ENCODE measurements around the gene SLC35F6.

SLC35F6 gene

DNA sequence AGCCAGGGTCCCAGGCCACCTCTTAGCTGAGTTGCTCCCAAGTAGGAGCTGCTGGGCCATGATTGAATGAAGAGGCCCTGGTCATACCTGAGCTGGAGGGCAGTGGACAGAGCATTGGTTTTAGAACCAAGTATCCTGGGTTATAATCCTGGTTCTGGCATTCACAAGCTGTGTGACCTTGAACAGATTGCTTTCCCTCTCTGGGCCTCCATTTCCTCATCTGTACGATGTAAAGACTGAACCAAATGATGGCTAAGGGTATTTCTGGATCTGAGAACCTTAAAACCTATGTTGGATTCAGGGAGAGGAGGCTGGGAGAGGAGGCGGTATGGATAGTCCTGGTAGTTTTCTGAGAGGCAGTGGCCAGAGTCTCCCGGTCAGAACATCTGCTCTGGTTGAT is 40.6 kb upstream of the SLC35F6 start:
- Histone ChIP-seq H3K9ac (ENCODE audit: low read depth, low read length) (no peak overlapping the region), H3K4me3 (ENCODE audit: low read length) (no peak overlapping the region), H3K4me1 (ENCODE audit: insufficient read depth, low read length) (peaks cover 4% of the 10 kb centered on the region; the same call in 1 of the 2 replicates)

DNA sequence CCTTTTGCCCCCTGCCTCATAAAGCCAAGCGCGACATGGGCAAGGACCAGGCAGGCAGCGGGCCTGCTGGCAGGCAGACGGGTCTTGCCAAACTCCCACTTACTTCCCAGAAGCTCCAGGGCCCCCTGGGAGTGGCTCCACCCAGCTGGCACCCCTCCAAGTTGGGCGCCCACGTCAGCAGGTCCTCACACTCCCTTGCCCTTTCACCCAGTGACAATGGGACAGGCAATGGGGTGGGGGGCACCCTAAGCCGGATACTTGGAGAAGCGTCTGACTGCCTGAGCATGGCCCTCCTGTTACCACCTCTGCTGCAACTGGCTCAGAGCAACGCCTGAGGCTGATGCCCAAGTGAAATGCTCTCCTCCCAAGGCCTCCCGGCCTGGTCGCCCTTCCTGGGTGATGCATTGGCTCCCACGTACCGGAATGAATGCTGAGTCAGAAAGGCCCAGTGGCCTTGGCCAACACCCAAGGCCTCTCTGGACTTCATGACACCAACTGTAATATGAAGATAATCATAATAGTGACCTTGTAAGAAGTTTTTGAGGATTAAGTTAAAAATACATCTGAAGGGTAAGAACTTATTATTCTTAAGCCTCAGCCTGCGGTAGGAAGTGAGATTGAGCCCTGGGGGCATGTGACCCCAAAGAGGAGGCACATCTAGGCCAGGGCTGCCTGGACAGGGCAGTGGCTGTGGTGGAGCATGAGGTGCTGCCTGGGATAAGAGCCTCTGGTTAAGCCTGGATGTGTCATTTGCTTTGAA is 39.9 kb upstream of the SLC35F6 start:
- no peaks in the 10 kb centered on the region for H3K27me3 ChIP-seq (ENCODE audit: insufficient read depth, low read length)
- no peak overlapping the region for H3K27ac ChIP-seq (ENCODE audit: low read length)
- H3K4me3 ChIP-seq (ENCODE audit: low read length) = no peak overlapping the region
- H3K9me3 ChIP-seq (ENCODE audit: insufficient read depth, low read depth, low read length) = no peaks in the 10 kb centered on the region
- no peaks in the 10 kb centered on the region for H3K36me3 ChIP-seq (ENCODE audit: insufficient read depth, low read depth, low read length)
- no peak overlapping the region for H3K9ac ChIP-seq (ENCODE audit: low read depth, low read length)
- H3K4me1 ChIP-seq (ENCODE audit: insufficient read depth, low read length) = peaks cover 4% of the 10 kb centered on the region; the same call in 1 of the 2 replicates

More for the DNA sequence above, 40.6 kb upstream of the SLC35F6 start:
- Histone ChIP-seq H3K36me3 (ENCODE audit: insufficient read depth, low read depth, low read length) (no peaks in the 10 kb centered on the region), H3K27me3 (ENCODE audit: insufficient read depth, low read length) (no peaks in the 10 kb centered on the region), H3K9me3 (ENCODE audit: insufficient read depth, low read depth, low read length) (no peaks in the 10 kb centered on the region), H3K27ac (ENCODE audit: low read length) (no peak overlapping the region)

DNA sequence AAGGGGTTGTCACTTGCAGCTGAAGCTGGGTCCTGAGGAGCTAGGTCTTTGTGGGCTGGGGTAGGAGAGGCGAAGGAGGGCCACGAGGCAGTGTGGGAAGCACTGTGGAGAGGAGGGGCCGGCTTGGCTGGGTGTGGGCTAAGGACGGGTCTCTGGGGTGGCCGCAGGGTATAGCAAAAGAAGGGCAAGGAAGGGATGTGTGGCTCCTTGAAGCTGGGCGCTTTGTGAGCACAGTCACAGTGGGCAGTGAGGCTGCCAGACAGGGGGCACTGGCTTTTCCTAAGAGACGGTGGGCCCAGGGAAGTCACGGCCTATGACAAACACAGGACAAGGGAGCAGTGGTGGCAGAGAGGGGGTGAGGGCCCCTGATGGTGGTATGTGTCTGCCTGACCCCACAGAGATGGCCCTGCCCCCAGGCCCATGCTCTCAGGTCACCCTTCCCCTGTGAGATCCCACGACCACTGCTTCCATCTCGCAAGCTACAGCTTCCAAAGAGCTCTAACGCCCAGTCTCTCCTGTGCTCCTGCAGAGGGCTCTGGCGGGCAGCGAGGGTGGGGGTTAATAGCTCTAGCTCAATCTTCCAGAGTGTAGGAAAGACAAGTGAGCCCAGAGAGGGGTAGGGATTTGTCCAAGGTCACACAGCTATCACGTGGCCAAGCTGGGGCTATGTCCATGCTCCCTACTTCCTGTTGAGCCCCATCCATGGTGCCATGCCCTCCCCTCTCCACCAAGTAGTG is 39.1 kb upstream of the SLC35F6 start:
- Histone ChIP-seq H3K4me1 (ENCODE audit: insufficient read depth, low read length) (peaks cover 4% of the 10 kb centered on the region; the same call in 1 of the 2 replicates), H3K36me3 (ENCODE audit: insufficient read depth, low read depth, low read length) (no peaks in the 10 kb centered on the region), H3K9me3 (ENCODE audit: insufficient read depth, low read depth, low read length) (no peaks in the 10 kb centered on the region), H3K27me3 (ENCODE audit: insufficient read depth, low read length) (no peaks in the 10 kb centered on the region), H3K4me3 (ENCODE audit: low read length) (no peak overlapping the region), H3K9ac (ENCODE audit: low read depth, low read length) (no peak overlapping the region), H3K27ac (ENCODE audit: low read length) (no peak overlapping the region)

DNA sequence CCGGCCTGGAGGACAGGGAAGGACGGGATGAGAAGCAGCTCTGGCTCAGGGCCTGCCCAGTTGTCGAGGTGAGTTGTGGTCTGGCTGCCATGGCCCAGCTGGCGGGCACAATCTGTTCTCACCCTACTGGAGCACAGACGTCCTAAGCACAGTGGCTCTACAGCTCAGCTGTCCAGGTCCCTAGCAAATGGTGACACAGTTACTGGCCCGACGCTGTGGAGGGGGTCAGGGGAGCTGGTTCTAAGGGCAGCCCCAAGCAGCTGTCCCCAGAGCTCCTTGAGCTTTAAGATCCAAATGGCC is 38.6 kb upstream of the SLC35F6 start:
- no peak overlapping the region for H3K4me3 ChIP-seq (ENCODE audit: low read length)
- no peaks in the 10 kb centered on the region for H3K27me3 ChIP-seq (ENCODE audit: insufficient read depth, low read length)
- H3K27ac ChIP-seq (ENCODE audit: low read length) = no peak overlapping the region
- H3K4me1 ChIP-seq (ENCODE audit: insufficient read depth, low read length) = peaks cover 4% of the 10 kb centered on the region; the same call in 1 of the 2 replicates
- H3K9ac ChIP-seq (ENCODE audit: low read depth, low read length) = no peak overlapping the region
- no peaks in the 10 kb centered on the region for H3K36me3 ChIP-seq (ENCODE audit: insufficient read depth, low read depth, low read length)
- no peaks in the 10 kb centered on the region for H3K9me3 ChIP-seq (ENCODE audit: insufficient read depth, low read depth, low read length)

DNA sequence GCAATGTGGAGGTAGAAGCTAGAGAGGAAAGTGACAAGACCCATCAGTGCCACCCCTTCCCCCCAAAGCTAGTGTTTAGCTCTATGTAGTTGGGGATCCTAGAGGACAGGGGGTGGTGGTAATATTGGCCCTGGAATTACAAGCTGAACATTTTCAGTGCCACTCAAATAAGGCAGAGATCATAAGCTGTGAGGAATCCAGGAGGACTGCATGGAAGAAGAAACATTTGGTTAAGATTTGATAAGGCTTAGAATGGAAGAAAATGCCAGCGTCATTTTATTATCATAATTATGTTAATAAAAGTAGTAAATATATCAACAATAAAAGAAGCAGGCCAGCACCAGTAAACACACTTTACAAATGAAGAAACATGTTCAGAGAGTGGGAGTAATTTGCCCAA is 37.9 kb upstream of the SLC35F6 start:
- H3K9ac ChIP-seq (ENCODE audit: low read depth, low read length) = no peak overlapping the region
- no peak overlapping the region for H3K4me3 ChIP-seq (ENCODE audit: low read length)
- no peaks in the 10 kb centered on the region for H3K9me3 ChIP-seq (ENCODE audit: insufficient read depth, low read depth, low read length)
- H3K4me1 ChIP-seq (ENCODE audit: insufficient read depth, low read length) = peaks cover 4% of the 10 kb centered on the region; the same call in 1 of the 2 replicates
- H3K27me3 ChIP-seq (ENCODE audit: insufficient read depth, low read length) = no peaks in the 10 kb centered on the region
- H3K36me3 ChIP-seq (ENCODE audit: insufficient read depth, low read depth, low read length) = no peaks in the 10 kb centered on the region
- H3K27ac ChIP-seq (ENCODE audit: low read length) = no peak overlapping the region

DNA sequence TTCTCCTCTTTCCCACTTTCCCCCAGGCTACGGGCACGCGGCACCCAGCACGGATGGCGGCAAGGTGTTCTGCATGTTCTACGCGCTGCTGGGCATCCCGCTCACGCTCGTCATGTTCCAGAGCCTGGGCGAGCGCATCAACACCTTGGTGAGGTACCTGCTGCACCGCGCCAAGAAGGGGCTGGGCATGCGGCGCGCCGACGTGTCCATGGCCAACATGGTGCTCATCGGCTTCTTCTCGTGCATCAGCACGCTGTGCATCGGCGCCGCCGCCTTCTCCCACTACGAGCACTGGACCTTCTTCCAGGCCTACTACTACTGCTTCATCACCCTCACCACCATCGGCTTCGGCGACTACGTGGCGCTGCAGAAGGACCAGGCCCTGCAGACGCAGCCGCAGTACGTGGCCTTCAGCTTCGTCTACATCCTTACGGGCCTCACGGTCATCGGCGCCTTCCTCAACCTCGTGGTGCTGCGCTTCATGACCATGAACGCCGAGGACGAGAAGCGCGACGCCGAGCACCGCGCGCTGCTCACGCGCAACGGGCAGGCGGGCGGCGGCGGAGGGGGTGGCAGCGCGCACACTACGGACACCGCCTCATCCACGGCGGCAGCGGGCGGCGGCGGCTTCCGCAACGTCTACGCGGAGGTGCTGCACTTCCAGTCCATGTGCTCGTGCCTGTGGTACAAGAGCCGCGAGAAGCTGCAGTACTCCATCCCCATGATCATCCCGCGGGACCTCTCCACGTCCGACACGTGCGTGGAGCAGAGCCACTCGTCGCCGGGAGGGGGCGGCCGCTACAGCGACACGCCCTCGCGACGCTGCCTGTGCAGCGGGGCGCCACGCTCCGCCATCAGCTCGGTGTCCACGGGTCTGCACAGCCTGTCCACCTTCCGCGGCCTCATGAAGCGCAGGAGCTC is 36.2 kb upstream of the SLC35F6 start:
- Histone ChIP-seq H3K4me3 (ENCODE audit: low read length) (no peak overlapping the region), H3K27me3 (ENCODE audit: insufficient read depth, low read length) (no peaks in the 10 kb centered on the region), H3K36me3 (ENCODE audit: insufficient read depth, low read depth, low read length) (no peaks in the 10 kb centered on the region), H3K27ac (ENCODE audit: low read length) (no peak overlapping the region), H3K9ac (ENCODE audit: low read depth, low read length) (no peak overlapping the region), H3K9me3 (ENCODE audit: insufficient read depth, low read depth, low read length) (no peaks in the 10 kb centered on the region), H3K4me1 (ENCODE audit: insufficient read depth, low read length) (no peaks in the 10 kb centered on the region)

DNA sequence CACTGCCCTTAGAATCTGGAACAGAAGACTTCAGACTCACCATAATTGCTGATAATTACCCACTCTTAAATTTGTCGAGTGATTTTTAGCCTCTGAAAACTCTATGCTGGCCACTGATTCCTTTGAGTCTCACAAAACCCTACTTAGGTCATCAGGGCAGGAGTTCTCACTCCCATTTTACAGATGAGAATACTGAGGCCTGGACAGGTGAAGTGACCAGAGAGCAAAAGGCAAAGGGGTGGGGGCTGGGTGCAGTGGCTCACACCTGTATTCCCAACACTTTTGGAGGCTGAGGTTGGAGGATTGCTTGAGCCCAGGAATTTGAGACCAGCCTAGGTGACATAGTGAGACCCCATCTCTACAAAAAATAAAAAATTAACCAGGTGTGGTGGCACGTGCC is 34.8 kb upstream of the SLC35F6 start:
- Histone ChIP-seq H3K27ac (ENCODE audit: low read length) (no peak overlapping the region), H3K9ac (ENCODE audit: low read depth, low read length) (no peak overlapping the region), H3K4me3 (ENCODE audit: low read length) (no peak overlapping the region), H3K4me1 (ENCODE audit: insufficient read depth, low read length) (no peaks in the 10 kb centered on the region), H3K9me3 (ENCODE audit: insufficient read depth, low read depth, low read length) (no peaks in the 10 kb centered on the region), H3K27me3 (ENCODE audit: insufficient read depth, low read length) (no peaks in the 10 kb centered on the region), H3K36me3 (ENCODE audit: insufficient read depth, low read depth, low read length) (no peaks in the 10 kb centered on the region)

DNA sequence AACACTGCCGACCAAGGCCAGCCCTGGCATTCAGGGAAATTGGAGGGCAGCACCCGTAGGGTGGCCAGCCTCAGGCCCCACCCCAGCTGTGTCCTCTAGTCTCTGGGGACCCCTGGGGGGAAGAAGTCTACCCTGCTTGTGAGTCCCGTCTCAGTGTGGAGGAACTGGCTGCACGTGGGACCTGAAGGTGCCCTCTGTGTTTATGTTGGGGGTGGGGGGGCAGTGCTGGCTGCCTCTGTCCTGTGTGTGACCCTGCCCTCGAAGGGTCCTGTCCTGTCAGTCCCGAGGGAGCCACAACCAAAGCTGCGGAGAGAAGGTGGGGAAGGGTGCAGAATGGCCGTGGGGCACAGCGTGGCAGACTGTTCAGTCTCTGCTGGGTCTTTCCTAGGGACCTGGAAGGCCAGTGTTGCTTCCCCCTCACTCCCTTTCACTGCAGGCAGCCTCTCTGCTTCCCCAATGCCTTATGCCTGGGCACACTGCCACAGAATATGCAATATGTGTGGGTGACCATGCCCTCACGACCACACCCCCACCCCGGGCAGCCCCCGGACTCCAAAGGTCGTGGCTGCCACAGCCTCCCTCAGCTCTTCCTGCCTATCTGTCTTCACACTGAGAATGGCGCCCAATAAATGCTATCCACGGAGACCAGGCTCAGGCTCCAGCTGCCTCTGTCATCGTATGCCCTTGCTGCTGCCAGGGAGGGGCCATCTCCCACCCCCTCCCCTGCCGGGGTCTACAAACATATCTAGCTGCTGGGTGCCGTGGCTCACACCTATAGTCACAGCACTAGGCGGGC is 33.3 kb upstream of the SLC35F6 start:
- Histone ChIP-seq H3K4me3 (ENCODE audit: low read length) (no peak overlapping the region), H3K9me3 (ENCODE audit: insufficient read depth, low read depth, low read length) (no peaks in the 10 kb centered on the region), H3K36me3 (ENCODE audit: insufficient read depth, low read depth, low read length) (no peaks in the 10 kb centered on the region), H3K27me3 (ENCODE audit: insufficient read depth, low read length) (no peaks in the 10 kb centered on the region), H3K9ac (ENCODE audit: low read depth, low read length) (no peak overlapping the region), H3K27ac (ENCODE audit: low read length) (no peak overlapping the region), H3K4me1 (ENCODE audit: insufficient read depth, low read length) (no peaks in the 10 kb centered on the region)

DNA sequence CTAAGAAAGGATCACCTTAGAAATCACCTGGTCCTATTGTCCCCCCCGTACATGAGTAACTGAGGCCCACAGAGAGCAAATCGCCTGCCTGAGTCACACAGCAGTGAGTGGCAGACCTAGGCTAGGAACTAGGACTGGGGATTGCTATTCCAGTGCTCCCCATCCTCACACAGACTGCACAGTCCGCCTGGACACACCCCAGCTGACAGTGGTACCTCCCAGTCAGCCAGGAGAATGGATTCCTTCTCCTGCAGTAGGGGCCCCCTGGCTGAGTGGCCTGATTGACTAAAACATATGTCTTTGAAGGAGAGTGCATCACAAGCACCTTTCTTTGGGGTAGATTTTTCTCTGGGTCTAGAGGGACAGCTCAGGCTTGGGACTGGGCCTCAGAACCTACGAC is 32.4 kb upstream of the SLC35F6 start:
- Histone ChIP-seq H3K27me3 (ENCODE audit: insufficient read depth, low read length) (no peaks in the 10 kb centered on the region), H3K36me3 (ENCODE audit: insufficient read depth, low read depth, low read length) (no peaks in the 10 kb centered on the region), H3K9me3 (ENCODE audit: insufficient read depth, low read depth, low read length) (no peaks in the 10 kb centered on the region), H3K9ac (ENCODE audit: low read depth, low read length) (no peak overlapping the region), H3K27ac (ENCODE audit: low read length) (no peak overlapping the region), H3K4me1 (ENCODE audit: insufficient read depth, low read length) (no peaks in the 10 kb centered on the region), H3K4me3 (ENCODE audit: low read length) (no peak overlapping the region)

DNA sequence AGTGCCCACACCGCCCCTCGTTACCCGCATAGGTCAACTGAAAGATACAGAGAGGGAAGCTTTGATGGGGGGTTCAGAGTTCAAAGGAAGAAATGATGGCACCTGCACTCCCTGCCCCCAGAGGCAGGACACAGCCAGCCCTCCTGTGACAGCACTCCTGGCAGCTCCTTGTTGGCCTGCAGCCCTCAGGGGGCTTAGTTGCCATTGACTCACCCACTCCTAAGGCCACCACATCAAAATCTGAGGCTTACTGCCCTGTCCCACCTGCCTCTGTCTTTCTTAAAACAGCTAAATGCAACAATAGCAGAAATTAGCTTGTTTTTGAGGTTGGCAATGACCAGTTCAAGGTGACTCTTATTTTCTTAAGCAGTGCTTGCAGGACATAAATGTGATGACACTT is 31.6 kb upstream of the SLC35F6 start:
- no peak overlapping the region for H3K9ac ChIP-seq (ENCODE audit: low read depth, low read length)
- H3K36me3 ChIP-seq (ENCODE audit: insufficient read depth, low read depth, low read length) = no peaks in the 10 kb centered on the region
- no peak overlapping the region for H3K4me3 ChIP-seq (ENCODE audit: low read length)
- no peaks in the 10 kb centered on the region for H3K4me1 ChIP-seq (ENCODE audit: insufficient read depth, low read length)
- no peaks in the 10 kb centered on the region for H3K27me3 ChIP-seq (ENCODE audit: insufficient read depth, low read length)
- H3K27ac ChIP-seq (ENCODE audit: low read length) = no peak overlapping the region
- H3K9me3 ChIP-seq (ENCODE audit: insufficient read depth, low read depth, low read length) = no peaks in the 10 kb centered on the region

DNA sequence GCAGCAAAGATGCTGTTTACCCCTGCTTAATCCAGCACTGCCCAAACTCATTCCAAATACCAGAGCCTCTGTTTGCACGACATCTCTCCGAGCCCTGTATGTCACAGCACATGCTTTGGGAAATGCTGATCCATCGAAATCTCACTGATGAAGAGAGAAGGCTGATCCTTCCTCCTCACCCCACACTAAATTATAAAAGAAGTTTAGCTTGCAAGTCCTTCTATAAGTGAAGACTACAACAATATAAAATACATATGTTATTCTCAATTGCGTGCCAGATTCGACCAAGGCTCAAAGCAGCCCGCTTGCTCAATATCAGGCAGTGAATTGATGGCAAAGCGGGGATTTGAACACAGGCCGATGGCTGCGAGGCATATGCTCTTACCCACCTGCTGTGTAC is 30.7 kb upstream of the SLC35F6 start:
- Histone ChIP-seq H3K4me3 (ENCODE audit: low read length) (no peak overlapping the region), H3K4me1 (ENCODE audit: insufficient read depth, low read length) (no peaks in the 10 kb centered on the region), H3K9me3 (ENCODE audit: insufficient read depth, low read depth, low read length) (no peaks in the 10 kb centered on the region), H3K36me3 (ENCODE audit: insufficient read depth, low read depth, low read length) (no peaks in the 10 kb centered on the region), H3K27me3 (ENCODE audit: insufficient read depth, low read length) (no peaks in the 10 kb centered on the region), H3K27ac (ENCODE audit: low read length) (no peak overlapping the region), H3K9ac (ENCODE audit: low read depth, low read length) (no peak overlapping the region)

Measured in iPS-20b (cell line).